K562 (cell line): Measurements from ENCODE around the gene OR13J1. TPM values are rescaled to one million over a fixed set of nuclear protein-coding genes. Genes with fewer than 3 reads are reported as not detected.

Source experiments
- ATAC-seq: fragments of 200-7000 bp; cut with Tn5 transposase; 3 replicates; pipeline ENCODE4 v1.9.1; 2020; ENCODE audit warnings: moderate library complexity
- BruUV-seq: library from RNA; stranded (reverse); fragments of 400-500 nt; replicated peaks from 2 replicates; lab custom pipeline; 2021; lab: Mats Ljungman, UMichigan
- CTCF ChIA-PET: fragments of 300-600 bp; formaldehyde crosslinking; extraction: SDS; loops from one replicate; lab custom pipeline; 2021; ENCODE audit warnings: low intra/inter-chr PET ratio; lab: Yijun Ruan, JAX
- POLR2A ChIA-PET: fragments of 300-600, 350-650 bp; sonication (Branson Sonifier 250); formaldehyde crosslinking; extraction: SDS; loops from one replicate; lab custom pipeline; 2021; ENCODE audit warnings: antibody characterized with exemption, inconsistent platforms; lab: Yijun Ruan, JAX
- DNase-seq, 4 experiments: peaks; one replicate each; pipeline versions ENCODE4 v3.0.0 to v3.0.0-alpha.2; 2011 to 2018; ENCODE audit warnings: low spot score in 3 of 4, mixed read lengths in 3 of 4; ENCODE audit errors: extremely low read depth in 1 of 4
- FAIRE-seq: peaks from 2 replicates; lab custom pipeline; 2011; peaks lifted over from hg19 to GRCh38; lab: Jason Lieb, UNC
- H2AFZ ChIP-seq: 2 replicates; pipeline ENCODE4 v1.6.0; 2011; ENCODE audit warnings: low read depth, low read length, control low read depth, inconsistent platforms
- H3K27ac ChIP-seq: fragments of 200-600 bp; 3 replicates; pipeline ENCODE4 v1.8.0; 2011; ENCODE audit warnings: low read depth, mild to moderate bottlenecking, control low read depth, inconsistent platforms, low read length, moderate library complexity, mixed read lengths; ENCODE audit errors: extremely low read depth
- H3K27me3 ChIP-seq, 2 experiments: fragments of 300-600 bp in 1 of 2; 2 replicates in 1 of 2; 3 replicates in 1 of 2; pipeline versions ENCODE4 v1.6.0 to v1.8.0; 2011; ENCODE audit warnings: inconsistent platforms in 2 of 2, low read length in 2 of 2, mild to moderate bottlenecking in 1 of 2, mixed read lengths in 1 of 2, moderate library complexity in 1 of 2; ENCODE audit not compliant: control insufficient read depth in 2 of 2, insufficient read depth in 2 of 2
- H3K36me3 ChIP-seq: fragments of 300-600 bp; 3 replicates; pipeline ENCODE4 v1.8.0; 2011; ENCODE audit warnings: mild to moderate bottlenecking, low read length, inconsistent platforms; ENCODE audit not compliant: control insufficient read depth, insufficient read depth
- H3K4me1 ChIP-seq, 2 experiments: fragments of 200-600 bp in 1 of 2; replicated peaks in 1 of 2; 2 replicates in 1 of 2; 3 replicates in 1 of 2; pipeline versions ENCODE4 v1.5.1 to v1.8.0; 2011; ENCODE audit warnings: inconsistent platforms in 2 of 2, low read length in 2 of 2, mild to moderate bottlenecking in 1 of 2, mixed read lengths in 1 of 2, moderate library complexity in 1 of 2; ENCODE audit not compliant: control insufficient read depth in 2 of 2, insufficient read depth in 2 of 2
- H3K4me2 ChIP-seq: 2 replicates; pipeline ENCODE4 v1.6.1; 2011; ENCODE audit warnings: low read length, control low read depth, inconsistent platforms, mixed read lengths; ENCODE audit not compliant: insufficient read depth
- H3K4me3 ChIP-seq: fragments of 200-600 bp; sonication (generic), shearing (Covaris generic); 2 replicates; pipeline ENCODE4 v1.5.1; 2016; ENCODE audit warnings: control low read depth, inconsistent platforms
- H3K79me2 ChIP-seq: fragments of 200-600 bp; 3 replicates; pipeline ENCODE4 v1.8.0; 2011; ENCODE audit warnings: low read length, inconsistent platforms; ENCODE audit not compliant: control insufficient read depth, insufficient read depth
- H3K9ac ChIP-seq, 2 experiments: 2 replicates each; pipeline versions ENCODE4 v1.6.0 to v1.6.1; 2011; ENCODE audit warnings: low read depth in 2 of 2, low read length in 2 of 2, control low read depth in 1 of 2, inconsistent platforms in 1 of 2, mild to moderate bottlenecking in 1 of 2, mixed read lengths in 1 of 2; ENCODE audit not compliant: insufficient read depth in 1 of 2
- H3K9me1 ChIP-seq: one replicate; pipeline ENCODE4 v1.6.0; 2011; ENCODE audit warnings: inconsistent platforms, mild to moderate bottlenecking, low read length, moderate library complexity; ENCODE audit not compliant: control insufficient read depth, insufficient read depth
- H3K9me3 ChIP-seq: replicated peaks from 2 replicates; pipeline ENCODE4 v1.5.1; 2011; ENCODE audit warnings: low read depth, low read length, inconsistent platforms; ENCODE audit not compliant: control insufficient read depth, insufficient read depth
- H4K20me1 ChIP-seq: replicated peaks from 2 replicates; pipeline ENCODE4 v1.6.1; 2011; ENCODE audit warnings: low read length, inconsistent platforms, mixed read lengths; ENCODE audit not compliant: control insufficient read depth, insufficient read depth
- EGR1 ChIP-seq: fragments of 450-650 bp; conservative IDR thresholded peaks from 2 replicates; pipeline ENCODE4 v1.6.1; 2017; ENCODE audit warnings: mild to moderate bottlenecking
- MCM3 ChIP-seq: fragments of 450-650 bp; IDR thresholded peaks from 2 replicates; pipeline ENCODE4 v1.6.1; 2016
- NR0B1 ChIP-seq: fragments of 450-650 bp; IDR thresholded peaks from one replicate; pipeline ENCODE4 v1.6.1; 2018; ENCODE audit warnings: mild to moderate bottlenecking, moderate library complexity; ENCODE audit not compliant: partially characterized antibody
- ZBTB17 ChIP-seq: fragments of 450-650 bp; formaldehyde crosslinking; IDR thresholded peaks from 2 replicates; pipeline ENCODE4 v1.4.0; 2020; ENCODE audit warnings: mild to moderate bottlenecking
- ZNF232 ChIP-seq: sonication (generic); formaldehyde crosslinking; IDR thresholded peaks from 2 replicates; pipeline ENCODE4 v1.8.0; 2022; ENCODE audit warnings: mild to moderate bottlenecking, missing genetic modification reagents
- ZNF324 ChIP-seq: fragments of 250-450 bp; sonication (Bioruptor Pico); IDR thresholded peaks from 2 replicates; pipeline ENCODE4 v1.4.0; 2020; ENCODE audit warnings: mild to moderate bottlenecking
- WGBS: fragments of 100-300 bp; shearing (Covaris generic); methylation state at CpG from one replicate; pipeline ENCODE4 v1.1.6; 2016; ENCODE audit warnings: low coverage, mixed read lengths; ENCODE audit not compliant: insufficient coverage; ENCODE audit errors: missing lambda C conversion rate; 5-methylcytosine and 5-hydroxymethylcytosine counted together
- in situ Hi-C: fragments of 300-500 bp; cut with MboI; formaldehyde crosslinking; loops from 4 replicates; pipeline ENCODE4 v1.15.0; 2018; ENCODE audit warnings: inconsistent platforms, mixed read lengths
- intact Hi-C: fragments of 100-400 bp; cut with micrococcal nuclease; formaldehyde crosslinking; loops from 2 replicates; pipeline ENCODE4 v1.14.2; 2022
- polyA plus RNA-seq, 8 experiments: library from polyadenylated mRNA; depleted of rRNA in 4 of 8; stranded (reverse) in 5 of 8; unstranded in 3 of 8; fragments of >200 nt; fragmentation: Nextera tagmentation in 2 of 8; fragmentation: Illumina TruSeq in 1 of 8; extraction: Ambion mirVana in 2 of 8; extraction: Trizol in 1 of 8; gene quantifications; 2 replicates each; pipeline versions ENCODE4 v1.2.1 to v1.2.3, GENCODE V29; 2011 to 2014; ENCODE audit warnings: inconsistent platforms in 1 of 8, missing spikeins in 1 of 8
- total RNA-seq, 7 experiments: library from RNA; depleted of rRNA in 6 of 7; stranded (reverse); fragments of >200 nt in 6 of 7; fragmentation: Illumina TruSeq in 2 of 7; extraction: Trizol in 2 of 7; gene quantifications; 2 replicates each; pipeline versions ENCODE4 v1.2.1 to v1.2.3, GENCODE V29; 2011 to 2021; ENCODE audit warnings: low replicate concordance in 1 of 7

OR13J1 gene
- total and polyA plus RNA-seq, 9 of the 15 experiments (the other 6 are each of a cell fraction or from before 2014, with no cell fraction given), result not detected

- WGBS, result 4% methylated on average over 3 of the region's 3 CpGs
- Histone ChIP-seq H3K9me1 (no peaks in the 10 kb centered on the region), H3K4me3 (no peak overlapping the region), H3K4me1 (no peaks in the 10 kb centered on the region), H3K27ac (no peak overlapping the region), H2AFZ (no peak overlapping the region), H3K9me3 (no peaks in the 10 kb centered on the region), H3K4me2 (no peak overlapping the region), H3K79me2 (no peaks in the 10 kb centered on the region), H3K36me3 (no peaks in the 10 kb centered on the region), H3K9ac (no peak overlapping the region), H4K20me1 (no peaks in the 10 kb centered on the region), H3K27me3 (peaks cover 18 to 78% of the 10 kb centered on the region in 2 experiments)
- POLR2A ChIA-PET, result no interaction called here
- TF ChIP-seq ZNF324 (CRISPR knock-in tag) (no peak), EGR1 (no peak), MCM3 (no peak), NR0B1 (no peak), ZNF232 (CRISPR knock-in tag) (no peak), ZBTB17 (no peak)
- FAIRE-seq, result no peak
- BruUV-seq, result no TSS peak
- intact Hi-C loops, result no loop called here
- CTCF ChIA-PET, result no interaction called here
- in situ Hi-C loops, result no loop called here
- no peak for ATAC-seq
- DNase-seq, result no peak
Observed at GRCh38 chr9:35859990-35860339, 10.2 kb downstream of the OR13J1 start.
